ENCODE measurements around the gene TXNDC12.

The TXNDC12 gene

DNA sequence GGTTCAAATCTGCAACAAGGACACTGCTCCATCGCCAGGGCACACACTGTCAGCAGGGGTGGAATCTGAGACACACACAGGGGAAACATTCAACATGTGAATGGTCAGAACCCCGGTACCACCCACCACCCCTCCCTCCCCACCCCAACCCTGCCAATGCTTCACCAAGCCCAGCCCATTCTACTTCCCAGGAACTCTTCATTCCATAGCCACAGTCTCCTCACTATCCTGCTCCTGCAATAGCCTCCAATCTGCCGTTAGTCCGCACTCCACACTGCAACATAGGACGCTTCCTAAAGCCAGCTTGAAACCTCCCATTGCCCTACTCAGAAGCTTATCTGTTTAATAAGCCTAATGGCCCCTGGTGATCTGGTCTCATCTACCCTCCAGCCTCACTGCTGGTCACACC lies 57.0 kb downstream of the TXNDC12 start:
- DNase-seq (ENCODE audit: low read depth) = no peak

DNA sequence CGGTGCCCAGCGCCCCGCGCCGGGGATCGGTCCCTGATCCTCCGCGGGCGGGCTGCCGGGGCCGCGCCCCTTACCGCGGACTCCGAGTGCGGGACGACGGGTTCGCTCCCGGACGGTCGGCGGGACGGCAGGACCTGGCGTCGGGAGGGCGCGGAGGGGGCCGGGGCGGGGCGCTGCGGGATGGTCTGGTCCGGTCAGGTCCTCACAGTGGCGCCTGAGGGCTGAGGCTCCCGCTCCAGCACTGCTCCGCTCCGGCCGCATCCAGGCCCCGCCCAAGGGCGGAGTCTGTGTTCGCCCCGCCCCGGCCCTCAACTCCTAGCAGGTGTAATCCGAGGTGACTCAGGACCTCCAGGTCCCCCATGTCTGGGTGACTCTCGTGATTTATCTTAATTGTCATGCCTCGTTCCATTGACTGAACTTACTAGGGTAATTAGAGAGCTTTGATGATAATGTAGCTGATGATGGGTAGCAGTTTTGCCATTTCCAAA lies 64.5 kb downstream of the TXNDC12 start, which contains the start of gene RAB3B:
TSS of gene RAB3B (minus strand) at position 223 of the 488 bp plus-strand sequence. CDS start 13,583 bp downstream, outside the sequence.
- peak; percentile 36 for DNase-seq (ENCODE audit: low read depth)

DNA sequence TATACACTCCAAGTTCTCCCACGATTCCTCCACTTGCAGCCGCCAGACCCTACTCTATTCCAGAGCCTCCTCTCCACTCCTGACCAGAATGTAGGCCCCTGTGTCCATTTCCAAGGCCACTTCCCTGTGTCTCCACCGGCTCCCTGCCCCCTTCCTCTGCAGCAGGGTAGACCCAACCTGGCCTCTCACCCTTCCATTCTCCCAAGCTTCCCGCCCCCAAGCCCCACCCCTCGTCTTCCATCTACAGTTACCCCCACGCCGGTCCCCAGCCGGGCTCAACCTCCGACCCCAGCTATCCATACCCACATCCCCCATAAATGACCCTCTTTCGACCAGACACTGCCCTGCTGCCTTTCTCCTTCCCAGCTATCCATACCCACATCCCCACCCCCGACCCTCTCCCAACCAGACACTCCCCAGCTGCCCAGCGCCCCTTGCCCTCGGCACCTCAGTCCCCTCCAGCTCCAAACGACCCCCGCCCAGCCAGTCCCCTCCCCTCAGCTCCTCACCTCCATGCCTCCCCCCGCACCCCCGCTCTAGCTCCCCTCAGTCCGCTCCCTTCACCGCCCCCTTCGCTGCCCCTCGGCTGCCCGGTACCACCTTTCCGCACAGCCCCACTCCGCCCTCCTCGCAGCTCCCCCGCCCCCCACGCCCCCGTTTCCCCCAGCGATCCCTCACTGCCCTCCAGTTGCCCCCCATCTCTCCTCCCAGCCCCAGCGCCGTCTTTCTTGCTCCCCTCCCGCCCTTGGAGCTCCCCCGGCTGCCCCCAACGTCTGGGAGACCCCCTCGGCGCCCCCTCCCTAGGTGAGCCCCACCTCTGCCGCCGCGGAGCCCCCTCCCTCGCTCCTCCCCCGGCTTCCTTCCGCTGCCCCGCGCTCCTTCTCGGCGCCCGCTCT lies 65.2 kb downstream of the TXNDC12 start:
- DNase-seq (ENCODE audit: low read depth) = no peak

DNA sequence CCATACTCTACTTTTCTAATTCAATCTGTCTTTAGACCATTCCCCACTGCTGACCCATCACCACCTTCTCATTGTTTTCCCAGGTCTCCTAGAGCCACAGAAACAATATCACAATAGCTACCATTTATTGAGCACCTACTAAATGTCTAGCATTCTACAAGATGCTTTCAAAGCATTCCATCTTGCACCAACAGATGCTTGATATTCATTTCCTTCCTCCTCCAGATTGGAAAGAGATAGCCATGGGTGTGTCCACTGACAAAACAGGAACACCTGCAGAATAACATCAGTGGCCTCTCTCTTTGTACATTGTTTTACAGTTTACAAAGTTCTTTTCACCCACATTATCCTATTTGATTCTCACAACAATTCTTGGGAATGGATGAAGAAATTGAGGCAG lies 66.7 kb downstream of the TXNDC12 start:
- no peak for DNase-seq (ENCODE audit: low read depth)

DNA sequence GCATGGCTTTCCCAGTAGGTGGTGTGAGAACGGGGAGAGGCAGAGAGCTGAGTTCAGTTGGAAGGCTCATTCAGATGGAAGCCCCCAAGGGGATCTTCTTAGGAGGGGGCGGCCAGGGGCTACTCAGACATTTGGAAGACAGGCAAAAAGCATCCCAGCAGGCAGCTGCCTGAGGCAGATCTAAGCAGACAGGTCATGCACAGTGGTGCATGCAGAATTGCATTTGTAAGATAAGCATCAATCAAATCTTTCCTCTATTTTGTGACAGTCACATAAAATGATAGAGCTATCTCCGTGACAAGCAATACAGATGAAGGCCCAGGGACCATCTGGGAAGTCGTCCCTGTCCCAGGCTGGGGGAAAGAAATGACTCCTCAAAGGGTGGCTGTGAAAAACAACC lies 68.3 kb downstream of the TXNDC12 start:
- DNase-seq (ENCODE audit: low read depth) = no peak

DNA sequence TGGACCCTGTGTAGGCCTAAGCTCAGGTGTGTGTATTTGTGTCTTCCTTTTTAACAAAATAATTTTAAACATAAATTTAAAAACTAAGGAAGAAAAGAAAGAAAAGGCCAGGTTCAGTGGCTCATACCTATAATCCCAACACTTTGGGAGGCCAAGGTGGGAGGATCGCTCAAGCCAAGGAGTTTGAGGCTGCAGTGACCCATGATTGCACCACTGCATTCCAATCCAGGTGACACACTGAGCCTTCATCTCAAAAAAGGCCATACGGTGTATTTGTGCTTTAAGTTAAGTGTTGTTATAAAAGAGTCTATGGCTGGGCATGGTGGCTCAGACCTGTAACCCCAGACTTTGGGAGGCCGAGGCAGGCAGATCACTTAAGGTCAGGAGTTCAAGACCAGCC lies 72.8 kb downstream of the TXNDC12 start:
- no peak for DNase-seq (ENCODE audit: low read depth)

DNA sequence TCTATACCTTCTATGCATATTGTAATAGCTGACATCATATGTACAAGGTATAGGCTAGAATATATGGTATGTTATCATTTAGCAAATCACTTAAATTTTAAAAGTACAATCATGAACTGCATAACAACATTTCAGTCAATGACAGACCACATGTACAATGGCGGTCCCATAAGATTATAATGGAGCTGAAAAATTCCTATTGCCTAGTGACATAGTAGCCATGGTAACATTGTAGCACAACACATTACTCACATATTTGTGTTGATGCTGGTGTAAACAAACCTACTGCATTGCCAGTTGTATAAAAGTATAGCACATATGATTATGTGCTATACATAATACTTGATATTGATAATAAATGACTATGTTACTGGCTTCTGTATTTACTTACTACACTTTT lies 73.4 kb downstream of the TXNDC12 start:
- DNase-seq (ENCODE audit: low read depth) = no peak

DNA sequence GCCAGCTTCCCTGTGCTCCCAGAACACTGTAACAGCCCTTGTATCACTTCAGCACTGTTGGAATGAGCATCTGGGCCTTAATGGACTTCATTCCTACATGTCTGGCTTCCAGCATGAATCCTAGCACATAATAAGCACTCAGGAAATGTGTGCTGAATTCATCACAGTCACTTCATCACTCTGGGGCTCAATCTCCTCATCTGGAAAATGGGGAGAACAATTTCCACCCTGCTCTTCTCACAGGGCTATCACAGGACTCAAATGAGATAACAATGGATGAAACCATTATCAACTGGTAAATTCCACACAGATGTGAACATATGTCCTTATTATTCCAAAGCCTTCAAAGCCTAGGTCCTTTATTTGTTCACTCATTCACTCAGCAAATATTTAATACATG lies 76.9 kb downstream of the TXNDC12 start:
- no peak for DNase-seq (ENCODE audit: low read depth)

DNA sequence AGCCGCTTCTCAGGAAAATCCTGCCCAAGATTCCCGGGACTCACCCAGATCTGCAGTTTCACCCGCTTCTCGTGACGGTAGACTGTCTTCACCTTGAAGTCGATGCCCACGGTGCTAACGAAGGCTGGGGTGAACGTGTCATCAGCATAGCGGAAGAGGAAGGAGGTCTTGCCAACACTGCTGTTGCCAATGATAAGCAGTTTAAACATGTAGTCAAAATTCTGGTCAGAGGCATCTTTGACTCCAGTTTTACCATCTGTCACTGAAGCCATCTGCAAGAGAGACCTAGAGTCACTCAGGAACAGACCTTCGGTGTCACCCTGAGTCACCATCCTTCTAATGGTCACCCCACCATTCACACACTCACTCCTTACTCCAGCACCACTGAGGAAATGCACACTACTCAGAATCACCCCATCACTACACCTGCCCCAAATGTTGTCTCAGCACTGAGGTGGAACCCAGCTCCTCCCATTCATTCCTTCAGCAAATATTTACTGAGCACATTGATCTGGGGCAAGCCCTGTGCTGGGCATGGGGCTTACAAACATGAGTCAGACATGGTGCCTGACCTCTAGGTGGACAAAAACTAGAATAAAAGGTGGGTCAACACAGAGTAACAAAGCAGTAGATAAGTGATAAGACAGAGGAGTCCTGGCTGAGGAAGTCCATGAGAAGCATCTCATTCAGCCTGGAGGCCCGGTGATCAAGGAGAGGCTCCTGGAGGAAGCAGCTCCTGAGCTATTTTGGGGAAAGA lies 78.0 kb downstream of the TXNDC12 start:
- DNase-seq (ENCODE audit: low read depth) = no peak

DNA sequence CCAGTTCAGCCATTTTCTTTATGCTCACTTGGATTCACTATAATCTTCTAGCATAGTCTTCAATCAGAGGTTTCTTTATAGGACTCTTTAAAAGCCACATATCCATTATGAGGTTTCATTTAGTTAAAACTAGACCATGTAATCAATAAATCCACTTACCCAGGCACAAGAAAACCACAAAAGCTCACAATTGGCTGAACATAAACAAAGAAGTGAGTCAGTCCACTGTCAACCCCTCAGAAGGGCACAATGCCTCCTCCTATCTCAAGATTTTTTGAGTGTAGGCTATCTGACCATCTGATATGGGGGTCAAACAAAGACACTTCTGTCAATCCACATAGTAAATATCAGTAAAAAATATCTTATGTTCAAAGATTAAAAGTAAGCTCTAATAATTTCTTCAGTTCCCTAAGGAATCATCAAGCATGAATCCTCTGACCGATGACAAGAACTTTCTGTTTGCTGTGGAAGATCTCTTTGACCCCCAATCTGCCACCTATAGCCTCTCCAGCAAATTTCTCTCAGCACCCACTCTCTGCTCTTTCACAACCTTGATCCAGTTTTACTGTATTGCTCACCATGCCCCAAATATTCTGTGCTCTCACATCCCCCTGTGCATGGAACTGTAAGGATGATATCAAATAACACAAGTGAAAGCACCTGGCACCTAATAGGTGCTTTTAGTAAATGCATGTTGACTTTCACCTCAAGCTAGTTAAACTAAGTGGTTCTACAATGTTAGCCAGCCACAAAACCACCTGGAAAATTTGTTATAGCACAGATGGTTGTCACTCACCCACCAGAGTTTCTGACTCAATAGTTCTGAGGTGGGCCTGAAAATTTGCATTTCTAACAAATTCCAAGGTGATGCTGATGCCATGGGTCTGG lies 81.2 kb downstream of the TXNDC12 start:
- no peak for DNase-seq (ENCODE audit: low read depth)

Data from GM04504 (cell line).